Femur (tissue), 1 donor: ENCODE results near the gene UCK2.

Source experiments
- DNase-seq: peaks from one replicate; pipeline ENCODE4 v3.0.0-alpha.2; 2017

The UCK2 gene

GRCh38 chr1:165856021-165856420 lies 28.6 kb downstream of the UCK2 start:
- DNase-seq, result no peak

- no peak for DNase-seq
Measured at GRCh38 chr1:165856606-165857005, 29.2 kb downstream of the UCK2 start.

GRCh38 chr1:165857046-165857801 lies 29.8 kb downstream of the UCK2 start:
- DNase-seq, result no peak

GRCh38 chr1:165858364-165858823 lies 31.0 kb downstream of the UCK2 start:
- DNase-seq, result no peak

GRCh38 chr1:165858967-165859845 lies 31.8 kb downstream of the UCK2 start:
- DNase-seq, result no peak

- no peak for DNase-seq
Measured at GRCh38 chr1:165860065-165860464, 32.7 kb downstream of the UCK2 start.

GRCh38 chr1:165861911-165862310 lies 34.5 kb downstream of the UCK2 start:
- no peak for DNase-seq

- no peak for DNase-seq
Measured at GRCh38 chr1:165862448-165862847, 35.0 kb downstream of the UCK2 start.

GRCh38 chr1:165863346-165863745 lies 35.9 kb downstream of the UCK2 start:
- no peak for DNase-seq

GRCh38 chr1:165865633-165866340 lies 38.4 kb downstream of the UCK2 start:
- DNase-seq, result no peak

GRCh38 chr1:165869343-165869742 lies 41.9 kb downstream of the UCK2 start:
- no peak for DNase-seq

- peak; percentile 69 for DNase-seq
Measured at GRCh38 chr1:165871311-165872067, 44.1 kb downstream of the UCK2 start.

GRCh38 chr1:165873481-165873880 lies 46.1 kb downstream of the UCK2 start:
- DNase-seq, result no peak

GRCh38 chr1:165874643-165875042 lies 47.2 kb downstream of the UCK2 start:
- no peak for DNase-seq

GRCh38 chr1:165875171-165875570 lies 47.8 kb downstream of the UCK2 start:
- DNase-seq, result no peak

GRCh38 chr1:165875604-165876003 lies 48.2 kb downstream of the UCK2 start:
- no peak for DNase-seq

GRCh38 chr1:165876121-165876520 lies 48.7 kb downstream of the UCK2 start:
- DNase-seq, result no peak

- no peak for DNase-seq
Measured at GRCh38 chr1:165877411-165877810, 50.0 kb downstream of the UCK2 start.

GRCh38 chr1:165877940-165878556 lies 50.6 kb downstream of the UCK2 start:
- no peak for DNase-seq

- DNase-seq, result no peak
Measured at GRCh38 chr1:165879946-165880345, 52.5 kb downstream of the UCK2 start.

GRCh38 chr1:165880993-165881392 lies 53.6 kb downstream of the UCK2 start:
- no peak for DNase-seq
